GM21515 (cell line): ENCODE results near the gene FBXO8.
"Not testable (repeated sequence)": the region's sequence is repeated elsewhere in the genome, so short reads cannot be mapped to it uniquely, and the experiment has no call there.

Experiments
- ATAC-seq: cut with Tn5 transposase; IDR thresholded peaks from one replicate; pipeline ENCODE4 v1.9.1; 2021; ENCODE audit not compliant: unreplicated experiment

Gene FBXO8

DNA sequence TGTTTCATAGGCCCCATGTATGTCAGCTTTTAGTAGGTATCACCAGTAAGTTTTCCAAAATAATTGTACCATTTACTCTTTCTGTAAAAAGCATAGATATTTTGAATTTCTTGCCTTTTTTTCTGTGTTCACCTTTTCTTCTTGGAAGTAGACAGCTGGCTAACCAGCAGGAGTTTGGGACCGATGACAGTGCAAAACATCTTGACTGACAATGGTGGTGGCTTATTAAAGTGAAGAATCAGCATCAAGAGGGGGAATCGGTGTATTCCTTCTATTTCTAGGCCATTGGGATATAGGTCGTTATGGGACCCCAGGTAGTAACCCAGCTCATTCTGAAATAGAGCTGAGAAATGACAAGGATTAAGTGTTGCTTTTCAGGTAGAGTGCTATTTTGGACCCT, 3.4 kb upstream of the FBXO8 start:
- ATAC-seq: no peak

DNA sequence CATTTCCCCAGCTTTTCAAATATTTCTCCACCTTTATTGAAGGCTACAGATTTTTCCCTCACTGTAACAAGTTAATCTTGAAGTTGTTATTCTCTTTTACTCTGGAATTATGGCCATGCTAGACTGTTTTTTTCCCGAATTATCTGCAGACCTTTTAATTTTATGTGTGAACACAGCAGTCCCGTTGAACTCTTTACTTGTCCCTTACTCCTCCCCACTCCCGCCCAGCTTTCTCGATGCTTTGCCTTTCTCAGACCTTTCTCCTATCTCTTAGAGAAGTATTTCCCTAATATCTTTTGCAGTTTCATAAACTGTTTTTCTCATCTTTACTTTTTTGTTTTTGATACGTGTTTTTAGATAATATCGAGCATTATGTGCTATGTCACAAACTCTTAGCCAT, 1.0 kb upstream of the FBXO8 start:
- ATAC-seq: no peak

DNA sequence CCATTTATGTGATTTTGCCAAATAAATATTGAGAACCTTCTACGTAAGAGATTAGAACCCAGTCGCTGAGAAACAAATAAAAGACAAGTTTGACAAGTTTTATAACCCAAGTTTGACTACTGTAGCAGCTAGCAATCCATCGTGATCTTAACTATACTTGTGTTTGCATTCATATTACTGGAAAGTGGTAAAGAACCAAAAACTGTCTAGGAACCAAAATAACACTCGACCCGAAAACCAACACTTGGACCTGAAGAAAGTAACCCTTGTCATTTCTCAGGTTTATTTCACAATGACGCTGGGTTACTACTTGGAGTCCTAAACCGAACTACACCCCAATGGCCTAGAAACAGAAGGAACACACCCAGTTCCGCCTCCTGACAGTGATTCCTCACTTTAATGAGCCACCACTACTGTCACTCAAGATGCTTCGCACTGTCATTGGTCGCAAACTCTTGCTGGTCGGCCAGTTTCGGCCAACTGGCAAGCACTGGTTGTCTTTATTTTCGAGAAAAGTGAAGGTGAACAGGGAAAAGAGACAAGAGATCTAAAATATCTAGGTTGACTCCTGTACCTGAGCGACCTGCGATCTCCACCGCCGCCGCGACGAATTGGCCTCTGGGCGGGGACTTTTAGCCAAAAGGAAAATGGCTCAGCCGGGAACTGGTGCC, 496 bp downstream of the FBXO8 start:
- ATAC-seq: peak; percentile 98

DNA sequence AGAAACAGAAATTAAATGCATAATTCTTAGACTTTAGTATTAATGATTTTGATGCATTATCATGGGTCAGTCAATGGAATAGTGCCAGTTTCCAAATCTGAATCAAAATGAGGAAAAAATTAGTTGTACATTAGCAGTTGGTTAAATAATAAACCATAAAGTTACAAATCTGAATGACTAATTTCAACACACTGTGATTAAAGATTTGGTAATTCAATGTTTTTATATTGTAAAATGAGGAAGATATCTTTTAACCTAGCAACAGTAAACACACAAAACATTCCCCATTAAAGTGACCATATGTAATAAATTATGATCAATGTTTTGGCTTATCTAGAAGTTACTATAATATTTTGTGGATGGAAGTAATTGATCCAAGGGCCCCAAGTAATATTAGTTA, 1.6 kb downstream of the FBXO8 start:
- no peak for ATAC-seq

DNA sequence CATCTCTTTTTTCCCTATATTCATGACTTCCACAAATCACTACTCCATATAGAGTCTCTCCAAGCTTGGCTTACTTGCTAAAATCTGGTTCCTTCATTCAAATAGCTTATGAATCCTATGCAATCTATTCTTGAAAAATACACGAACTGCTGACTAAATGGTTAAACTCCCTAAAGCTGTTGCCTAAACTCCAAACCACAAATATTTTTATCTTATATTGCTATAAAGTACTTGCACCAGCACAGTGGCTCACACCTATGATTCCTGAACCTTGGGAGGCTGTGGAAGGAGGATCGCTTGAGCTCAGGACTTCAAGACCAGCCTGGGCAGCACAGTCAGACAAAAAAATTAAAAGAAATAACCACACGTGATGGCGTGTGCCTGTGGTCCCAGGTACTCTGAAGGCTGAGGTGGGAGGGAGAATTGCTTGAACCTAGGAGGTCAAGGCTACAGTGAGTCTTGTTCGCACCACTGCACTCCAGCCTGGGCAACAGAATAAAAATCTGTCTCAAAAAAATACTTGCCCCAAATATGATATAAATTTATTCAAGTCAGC, 2.2 kb downstream of the FBXO8 start:
- ATAC-seq: no peak

DNA sequence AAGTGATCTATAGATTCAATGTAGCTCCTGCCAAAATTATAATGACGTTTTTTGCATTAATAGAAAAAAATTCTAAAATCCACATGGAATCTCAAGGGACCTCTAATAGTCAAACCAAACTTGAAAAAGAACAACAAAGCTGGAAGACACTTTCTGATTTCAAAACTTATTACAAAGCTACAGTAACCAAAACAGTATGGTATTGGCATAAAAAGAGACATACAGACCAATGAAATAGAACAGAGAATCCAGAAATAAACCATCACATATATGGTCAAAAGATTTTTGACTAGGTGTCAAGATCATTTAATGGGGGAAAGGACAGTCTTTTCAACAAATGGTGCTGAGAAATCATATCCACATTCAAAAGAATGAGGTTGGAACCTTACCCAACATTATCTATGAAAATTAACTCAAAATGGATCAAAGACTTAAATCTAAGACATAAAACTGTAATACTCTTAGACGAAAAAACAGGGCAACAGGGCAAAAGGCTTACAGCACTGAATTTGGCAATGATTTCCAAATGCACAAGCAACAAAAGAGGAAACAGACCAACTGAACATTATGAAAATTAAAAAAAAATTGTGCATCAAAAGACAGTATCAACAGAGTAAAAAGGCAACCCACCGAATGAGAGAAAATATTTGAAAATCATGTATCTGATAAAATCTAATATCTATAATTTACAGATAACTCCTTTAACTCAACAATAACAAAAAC, 3.9 kb downstream of the FBXO8 start:
- ATAC-seq: no peak

DNA sequence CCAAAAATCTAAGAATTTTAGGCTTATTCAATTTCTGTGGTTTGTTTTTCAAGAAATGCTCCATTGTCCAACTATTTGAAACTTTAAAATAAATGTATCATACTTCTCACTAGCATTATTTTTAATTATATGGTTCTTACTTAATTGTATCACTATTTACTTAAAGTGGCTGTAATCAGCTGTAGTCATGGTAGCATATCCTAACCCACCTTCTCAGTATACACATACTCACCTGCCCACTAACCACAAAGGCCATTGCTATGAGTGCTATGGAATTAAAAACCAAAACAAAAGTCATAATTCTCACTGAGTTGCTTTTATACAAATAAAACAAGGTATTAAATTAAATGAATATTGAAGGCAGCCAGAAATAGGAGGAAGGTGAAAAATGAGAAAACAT, 5.0 kb downstream of the FBXO8 start:
- no peak for ATAC-seq

DNA sequence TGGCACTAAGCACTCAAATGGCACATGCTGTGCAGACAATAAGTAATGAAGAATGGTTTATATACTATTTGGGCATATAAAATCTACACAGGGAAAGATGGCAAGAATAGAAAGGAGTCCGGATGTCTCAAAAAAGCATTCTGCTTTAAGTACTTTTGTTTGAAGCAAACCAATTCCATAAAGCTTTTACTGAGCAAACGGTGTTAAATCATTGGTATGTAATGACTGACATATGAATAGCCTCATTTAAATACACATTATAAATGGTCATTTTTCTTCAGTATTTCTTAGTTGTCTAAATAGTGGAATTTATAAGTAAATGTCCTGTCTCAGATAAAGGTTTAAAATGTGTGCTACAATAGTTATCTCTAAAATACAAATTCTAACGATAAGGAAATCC, 6.0 kb downstream of the FBXO8 start:
- no peak for ATAC-seq

DNA sequence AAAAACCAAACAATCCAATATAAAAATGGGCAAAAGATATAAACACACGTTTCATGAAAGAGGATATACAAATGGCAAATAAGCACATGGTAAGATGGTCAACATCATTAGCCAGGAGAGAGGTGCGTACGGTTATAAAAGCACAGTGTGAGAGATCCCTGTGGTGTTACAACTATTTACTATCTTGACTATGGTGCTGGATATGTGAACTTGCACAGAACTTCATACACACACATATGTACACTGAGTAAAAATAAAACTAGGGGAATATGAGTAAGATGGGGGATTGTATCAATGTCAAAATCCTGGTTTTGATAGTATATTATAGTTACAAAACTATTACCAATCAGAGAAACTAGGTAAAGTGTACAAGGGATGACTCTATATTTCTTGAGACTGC, 8.4 kb downstream of the FBXO8 start:
- no peak for ATAC-seq

DNA sequence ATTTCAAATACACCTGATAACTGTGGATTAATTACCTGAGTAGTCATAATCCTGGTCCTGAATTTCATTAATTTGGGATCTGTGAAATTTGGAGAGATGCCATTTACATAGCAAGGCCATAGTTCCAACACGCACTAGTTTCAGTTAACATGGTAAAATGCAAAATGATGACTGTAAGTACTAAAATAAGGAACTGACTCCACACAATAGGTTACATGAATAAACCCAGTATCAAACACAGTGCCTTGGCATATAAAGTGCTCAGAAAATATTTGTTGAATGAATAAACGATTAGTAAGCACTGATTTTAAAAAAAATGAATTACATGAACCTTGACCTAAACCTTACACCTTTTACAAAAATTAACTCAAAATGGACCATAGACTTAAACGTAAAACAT, 9.0 kb downstream of the FBXO8 start:
- no peak for ATAC-seq

DNA sequence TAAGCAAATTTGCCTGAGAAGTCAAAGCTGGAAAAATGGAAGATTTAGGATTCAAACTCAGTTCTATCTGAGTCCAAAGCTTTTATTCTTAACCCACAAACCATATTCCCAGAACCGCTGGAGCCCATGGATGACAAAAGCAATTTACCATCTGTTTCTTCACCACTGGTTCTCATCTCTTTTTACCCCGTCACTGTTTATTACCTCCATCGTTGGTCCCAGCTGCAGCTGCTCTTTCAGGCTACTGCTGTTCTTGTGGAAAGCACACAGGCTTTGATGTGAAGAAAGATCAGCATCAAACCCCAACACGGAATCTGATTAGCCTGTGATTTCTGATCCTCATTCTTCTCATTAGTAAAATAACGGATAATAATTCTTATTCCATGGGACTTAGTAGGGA, 9.5 kb downstream of the FBXO8 start:
- no peak for ATAC-seq

DNA sequence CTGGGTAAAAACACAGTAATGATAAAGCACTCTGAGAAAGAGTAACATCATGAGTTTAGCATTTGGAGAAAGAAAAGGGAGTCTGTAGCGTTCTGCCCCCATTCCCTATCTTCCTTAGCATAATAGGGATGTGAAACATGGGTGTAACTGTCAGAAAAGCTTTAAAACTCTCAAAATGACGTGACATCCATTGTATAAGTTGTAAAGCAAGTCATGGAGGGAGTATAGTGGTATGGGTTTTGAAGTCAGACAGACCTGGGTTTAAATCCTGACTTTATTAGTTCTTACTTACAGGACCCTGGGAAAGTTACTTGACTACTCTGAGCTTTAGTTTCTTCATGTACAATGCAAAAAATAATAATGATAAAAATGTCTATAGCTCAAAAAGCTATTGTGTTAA, 17.1 kb downstream of the FBXO8 start:
- no peak for ATAC-seq

DNA sequence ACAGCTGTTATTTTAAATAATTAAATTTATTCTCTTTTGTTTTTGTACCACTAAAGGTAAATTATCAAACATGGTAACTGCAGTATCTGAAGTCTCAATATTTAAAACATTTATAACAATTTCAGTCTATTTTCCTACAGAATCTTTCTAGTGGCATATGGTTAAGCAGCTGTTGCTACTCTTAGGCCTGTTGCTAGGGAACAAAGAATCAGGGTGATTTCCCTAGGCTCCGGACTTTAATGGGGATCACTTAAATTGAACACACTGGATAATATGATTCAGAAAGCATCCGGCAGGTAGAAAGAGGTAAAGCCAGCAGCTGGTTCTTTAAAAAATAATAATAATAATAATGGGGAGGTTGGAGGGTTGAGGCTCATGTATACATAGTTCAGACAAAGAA, 17.6 kb downstream of the FBXO8 start:
- ATAC-seq: no peak

DNA sequence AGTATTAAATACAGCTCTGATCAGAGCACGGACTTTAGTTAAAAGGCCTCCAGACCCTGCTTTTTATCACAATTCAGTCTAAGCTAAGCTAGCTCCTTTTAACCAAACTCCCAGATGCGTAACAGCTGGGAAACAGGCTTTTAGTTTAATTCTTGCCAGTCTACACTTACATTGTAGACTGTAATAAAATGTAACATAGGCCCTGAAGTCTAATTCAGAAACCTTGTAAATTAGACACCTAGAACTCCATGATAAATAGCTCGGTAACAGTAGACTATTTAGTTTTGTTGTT, 20.1 kb downstream of the FBXO8 start:
- no peak for ATAC-seq

DNA sequence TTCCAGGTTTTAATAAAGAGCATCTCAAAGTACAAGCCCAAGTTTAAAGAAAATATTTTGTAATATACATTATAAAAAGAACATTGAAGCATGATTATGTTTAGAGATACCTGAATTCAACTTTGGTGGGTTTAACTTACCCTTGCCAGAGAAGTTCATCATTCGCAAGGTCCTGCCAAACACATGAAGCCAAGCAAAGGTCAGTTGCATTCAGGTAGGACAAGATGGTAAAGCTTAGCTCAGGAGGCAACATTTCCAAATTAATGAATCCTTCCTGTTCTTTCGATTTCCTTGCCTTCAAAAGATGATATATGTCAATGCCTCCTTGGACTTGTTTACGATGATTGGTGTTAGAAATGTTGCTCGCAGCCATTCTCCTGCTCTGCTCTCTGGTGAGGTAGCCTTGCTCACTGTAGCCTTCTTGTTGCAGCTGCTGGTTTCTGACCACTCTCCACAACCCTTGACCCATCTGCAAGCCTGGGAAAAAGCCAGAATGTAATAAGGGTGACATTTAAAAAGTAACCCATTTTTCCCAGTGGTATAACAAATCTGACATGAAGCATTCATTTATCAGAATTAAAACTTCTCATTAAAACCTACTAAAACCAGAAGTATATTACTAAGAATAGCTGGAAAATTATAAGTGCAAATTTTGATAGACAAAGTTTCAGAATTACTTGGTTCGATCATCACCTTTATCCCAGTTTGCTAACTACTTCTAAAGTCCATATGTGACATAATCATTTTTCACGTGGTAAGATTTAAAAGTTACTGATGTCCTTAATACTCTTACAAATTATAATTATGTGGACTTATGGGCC, 20.6 kb downstream of the FBXO8 start:
- ATAC-seq: no peak

DNA sequence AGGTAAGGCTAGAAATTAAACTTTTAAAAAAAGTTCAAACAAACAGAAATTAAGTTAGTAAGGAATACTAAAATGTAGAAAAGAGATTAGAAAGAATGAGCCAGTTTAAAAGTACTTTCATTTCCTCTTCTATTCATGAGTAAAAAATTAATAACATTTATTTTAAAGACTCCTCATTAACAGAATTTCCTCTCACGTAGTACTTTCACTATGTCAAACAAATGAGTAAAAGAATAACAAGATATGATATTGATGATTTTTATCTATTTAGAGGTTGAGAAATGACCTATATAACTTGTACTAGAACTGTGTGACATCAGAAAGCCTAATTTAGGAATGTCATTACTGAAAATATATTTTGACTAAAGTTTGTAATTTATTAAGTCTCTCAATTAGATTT, 22.0 kb downstream of the FBXO8 start:
- ATAC-seq: not testable (repeated sequence)

DNA sequence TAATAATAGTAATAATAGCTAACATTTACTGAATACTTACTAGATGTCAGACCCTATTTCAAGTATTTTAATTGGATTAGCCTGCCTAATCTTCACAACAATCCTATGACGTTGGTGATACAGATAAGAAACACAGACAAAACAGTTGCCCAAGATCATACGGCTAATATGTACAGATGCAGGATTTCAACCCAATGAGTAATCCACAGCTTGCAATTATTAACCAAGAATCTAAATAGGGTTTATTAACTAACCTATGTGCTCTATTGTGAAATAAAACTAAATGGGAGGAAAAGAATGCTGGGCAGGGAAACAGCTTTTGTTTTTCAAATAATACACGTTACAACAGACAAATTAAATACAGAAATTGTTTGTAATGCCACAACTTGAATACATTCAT, 23.4 kb downstream of the FBXO8 start:
- ATAC-seq: peak; percentile 65

DNA sequence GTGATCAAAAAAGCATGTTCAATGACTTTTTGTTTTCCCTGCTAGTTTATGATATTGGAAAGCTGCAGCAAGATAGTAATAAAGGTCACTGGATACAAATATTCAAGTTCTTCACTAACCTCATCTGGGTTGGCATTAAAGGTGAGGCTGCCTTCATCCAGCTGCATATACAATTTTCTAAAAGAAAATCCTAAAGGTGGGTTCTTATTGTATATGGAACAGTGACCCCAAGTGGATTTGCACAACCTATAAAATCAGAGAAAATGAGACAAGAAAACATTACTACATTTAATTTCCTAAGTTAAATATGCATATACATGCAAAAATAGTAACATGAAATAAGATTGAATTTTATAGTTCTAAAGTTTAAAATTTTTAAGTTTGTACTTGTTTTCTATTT, 23.9 kb downstream of the FBXO8 start:
- ATAC-seq: no peak

DNA sequence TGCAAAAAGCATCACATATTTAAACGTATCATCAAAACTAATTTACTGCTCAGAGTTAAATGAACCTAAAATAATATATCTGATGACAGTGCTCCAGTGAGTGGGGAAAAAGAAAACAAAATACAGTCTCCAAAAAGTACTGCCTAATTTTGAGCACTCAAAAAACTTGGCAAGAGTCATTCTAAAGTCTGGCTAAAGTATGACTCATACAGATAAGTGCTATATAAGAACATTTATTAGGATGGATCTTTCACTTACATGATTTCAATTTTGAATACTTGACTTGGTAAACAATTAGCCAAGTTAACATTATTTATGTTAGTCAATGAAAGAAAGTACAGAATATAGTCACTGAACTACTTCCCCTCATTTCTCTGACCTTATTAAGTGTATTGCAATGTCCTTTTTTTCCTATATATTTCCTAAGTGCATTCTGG, 27.2 kb downstream of the FBXO8 start:
- ATAC-seq: no peak

DNA sequence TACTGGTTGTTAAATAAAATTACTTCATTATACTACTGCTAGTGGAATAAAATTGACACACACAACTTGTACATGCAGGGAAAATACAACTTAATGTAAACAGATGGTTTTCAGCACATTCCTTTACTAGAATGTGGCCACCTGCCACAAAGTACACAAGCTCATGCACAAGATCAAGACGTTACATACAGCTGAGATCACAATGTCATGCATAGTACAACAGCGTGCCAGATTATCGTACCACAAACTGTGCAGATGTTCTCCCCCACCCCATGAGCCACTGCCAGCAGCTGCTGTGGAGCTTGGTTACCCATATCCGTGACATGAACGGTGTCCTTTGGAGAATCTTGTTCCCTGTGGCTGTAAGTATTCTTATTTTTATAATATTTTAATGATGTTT, 27.7 kb downstream of the FBXO8 start:
- ATAC-seq: no peak

DNA sequence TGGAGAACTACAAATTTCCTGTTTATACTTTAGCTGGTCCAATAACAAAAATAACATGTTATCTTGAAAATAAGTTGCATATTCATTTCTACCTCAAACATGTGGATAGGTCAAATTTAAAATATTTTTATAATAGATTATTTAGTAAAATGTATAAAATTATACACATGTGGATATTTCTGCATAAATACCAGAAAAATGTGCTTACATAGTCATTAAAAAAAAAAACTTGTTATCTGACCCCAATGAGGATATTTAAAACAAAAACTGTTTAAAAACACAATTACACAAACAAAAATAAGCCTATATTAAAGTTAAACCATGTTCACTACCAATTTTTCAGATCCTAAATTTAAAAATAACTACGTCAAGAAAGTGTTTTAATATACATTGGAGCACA, 28.1 kb downstream of the FBXO8 start:
- ATAC-seq: no peak

DNA sequence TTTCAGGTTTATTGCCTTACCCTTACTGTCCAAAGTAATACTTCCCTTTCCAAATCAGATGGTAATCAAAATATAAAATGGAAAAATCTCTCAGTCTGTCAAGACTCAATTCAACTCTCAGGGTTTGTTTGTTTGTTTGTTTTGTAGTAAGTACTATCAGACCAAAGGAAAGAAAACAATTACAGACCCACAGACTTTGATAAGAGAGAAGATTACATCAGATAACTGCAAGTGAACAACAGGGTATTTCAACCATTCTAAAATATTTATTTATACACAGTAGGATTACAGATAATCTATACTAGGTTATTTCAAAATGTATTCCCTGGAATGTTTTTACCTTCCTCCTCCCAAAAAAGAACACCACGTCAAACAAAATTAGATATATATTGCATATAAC, 28.9 kb downstream of the FBXO8 start:
- ATAC-seq: no peak
